Measurements from ENCODE around the gene RBM39. TPM values are rescaled to one million over a fixed set of nuclear protein-coding genes. Genes with fewer than 3 reads are reported as not detected.

RBM39 gene
- total RNA-seq, 2 donors from 2014 or later, result 276 to 332 TPM

DNA sequence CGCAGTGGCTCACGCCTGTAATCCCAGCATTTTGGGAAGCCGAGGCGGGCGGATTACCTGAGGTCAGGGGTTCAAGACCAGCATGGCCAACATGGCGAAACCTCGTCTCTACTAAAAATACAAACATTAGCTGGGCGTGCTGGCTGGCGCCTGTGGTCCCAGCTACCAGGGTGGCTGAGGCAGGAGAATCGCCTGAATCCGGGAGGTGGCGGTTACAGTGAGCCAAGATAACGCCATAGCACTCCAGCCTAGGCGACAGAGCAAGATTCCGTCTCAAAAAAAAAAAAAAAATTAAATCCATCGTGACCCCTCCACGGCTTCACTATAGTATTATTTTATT is 76.1 kb downstream of the RBM39 start:
- peaks cover 21% of the 10 kb centered on the region for H3K4me1 Mint-ChIP-seq

DNA sequence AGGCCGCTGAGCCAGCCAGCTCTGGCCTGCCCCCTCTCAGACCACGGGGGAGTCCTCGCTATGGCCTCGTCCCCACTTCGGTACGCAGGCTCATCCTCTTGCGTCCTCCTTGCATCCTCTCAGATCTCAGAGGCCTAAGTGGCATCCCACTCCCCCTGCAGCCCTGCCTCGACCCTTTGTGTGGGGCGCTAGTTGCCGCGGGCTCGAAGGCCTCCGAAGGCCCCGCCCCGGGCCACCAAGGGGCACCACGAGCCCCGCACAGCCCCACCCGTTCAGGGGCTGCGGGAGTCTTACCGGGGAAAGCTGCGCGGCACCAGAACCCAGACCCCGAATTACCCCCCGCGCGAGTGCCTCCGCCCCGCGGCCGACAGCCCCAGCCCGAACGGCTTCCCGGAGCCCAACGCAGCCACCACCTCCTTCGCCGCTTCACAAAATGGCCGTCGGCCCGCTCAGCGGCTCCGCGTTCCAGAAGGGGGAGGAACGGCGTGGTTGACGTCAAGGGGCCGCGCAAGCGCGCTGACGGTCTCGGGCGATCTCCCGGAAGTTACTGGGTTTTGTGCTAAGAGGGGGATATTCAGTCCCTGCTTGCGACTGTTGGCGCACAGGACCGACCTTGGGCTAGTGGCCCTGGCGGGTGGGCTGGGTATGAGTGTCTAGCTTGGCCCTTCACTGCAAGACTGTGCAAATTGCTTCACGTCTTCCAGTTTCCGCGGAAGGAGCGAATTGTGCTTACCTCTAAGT is 77.4 kb downstream of the RBM39 start, which contains the start of the genes CPNE1 and RBM12:
CPNE1 (minus strand) TSS at position 435 of the 741 bp plus-strand sequence. CDS start 31,977 bp downstream, outside the sequence.
RBM12 (minus strand) TSS at position 435 of the 741 bp plus-strand sequence. CDS start 9,578 bp downstream, outside the sequence.
- peak; percentile 97 for DNase-seq
- Histone ChIP-seq H3K9ac (ENCODE audit: extremely low read depth, low read length, poor library complexity, severe bottlenecking) (peak within 1 kb of the TSS; percentile 98), H3K4me1 (ENCODE audit: control insufficient read depth, insufficient read depth, low read length) (no peaks in the 10 kb centered on the region), H3K36me3 (ENCODE audit: control insufficient read depth, insufficient read depth, low read length) (peaks cover 17% of the 10 kb centered on the region), H3K9me3 (ENCODE audit: control insufficient read depth, low read length) (no peaks in the 10 kb centered on the region), H3K27ac (ENCODE audit: low read depth, low read length) (peak within 1 kb of the TSS; percentile 97), H3K27me3 (ENCODE audit: control insufficient read depth, insufficient read depth, low read length, poor library complexity, severe bottlenecking) (no peaks in the 10 kb centered on the region), H3K4me3 (ENCODE audit: low read length) (peak within 1 kb of the TSS; percentile 95)
- 0 to 1% methylated on average over 31 to 61 of the region's 61 CpGs for WGBS, 2 experiments (ENCODE audit: insufficient coverage in 1 of 2, insufficient read length in 1 of 2)
- Mint-ChIP-seq H3K4me3 (peak within 1 kb of the TSS; percentile 96), H3K9me3 (no peaks in the 10 kb centered on the region), H3K36me3 (ENCODE audit: low read depth) (peaks cover 9% of the 10 kb centered on the region), H3K4me1 (peaks cover 21% of the 10 kb centered on the region), H3K27me3 (ENCODE audit: insufficient read depth) (no peaks in the 10 kb centered on the region), H3K27ac (peak within 1 kb of the TSS; percentile 99)
- TF ChIP-seq, protein P1, sequence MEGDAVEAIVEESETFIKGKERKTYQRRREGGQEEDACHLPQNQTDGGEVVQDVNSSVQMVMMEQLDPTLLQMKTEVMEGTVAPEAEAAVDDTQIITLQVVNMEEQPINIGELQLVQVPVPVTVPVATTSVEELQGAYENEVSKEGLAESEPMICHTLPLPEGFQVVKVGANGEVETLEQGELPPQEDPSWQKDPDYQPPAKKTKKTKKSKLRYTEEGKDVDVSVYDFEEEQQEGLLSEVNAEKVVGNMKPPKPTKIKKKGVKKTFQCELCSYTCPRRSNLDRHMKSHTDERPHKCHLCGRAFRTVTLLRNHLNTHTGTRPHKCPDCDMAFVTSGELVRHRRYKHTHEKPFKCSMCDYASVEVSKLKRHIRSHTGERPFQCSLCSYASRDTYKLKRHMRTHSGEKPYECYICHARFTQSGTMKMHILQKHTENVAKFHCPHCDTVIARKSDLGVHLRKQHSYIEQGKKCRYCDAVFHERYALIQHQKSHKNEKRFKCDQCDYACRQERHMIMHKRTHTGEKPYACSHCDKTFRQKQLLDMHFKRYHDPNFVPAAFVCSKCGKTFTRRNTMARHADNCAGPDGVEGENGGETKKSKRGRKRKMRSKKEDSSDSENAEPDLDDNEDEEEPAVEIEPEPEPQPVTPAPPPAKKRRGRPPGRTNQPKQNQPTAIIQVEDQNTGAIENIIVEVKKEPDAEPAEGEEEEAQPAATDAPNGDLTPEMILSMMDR (conservative IDR thresholded peaks at IDR 0.05), result peak; percentile 24

More for the DNA sequence above, 76.1 kb downstream of the RBM39 start:
- DNase-seq, result no peak
- H3K36me3 Mint-ChIP-seq (ENCODE audit: low read depth), result peaks cover 10% of the 10 kb centered on the region
- H3K9ac ChIP-seq (ENCODE audit: extremely low read depth, low read length, poor library complexity, severe bottlenecking), result no peak overlapping the region
- no peak overlapping the region for H3K4me3 Mint-ChIP-seq
- H3K9me3 ChIP-seq (ENCODE audit: control insufficient read depth, low read length), result no peaks in the 10 kb centered on the region
- WGBS, 2 experiments (ENCODE audit: insufficient coverage in 1 of 2, insufficient read length in 1 of 2), result 96 to 98% methylated on average over 5 to 14 of the region's 17 CpGs
- H3K36me3 ChIP-seq (ENCODE audit: control insufficient read depth, insufficient read depth, low read length), result peaks cover 13% of the 10 kb centered on the region
- no peaks in the 10 kb centered on the region for H3K9me3 Mint-ChIP-seq
- H3K27ac ChIP-seq (ENCODE audit: low read depth, low read length), result no peak overlapping the region
- no peaks in the 10 kb centered on the region for H3K4me1 ChIP-seq (ENCODE audit: control insufficient read depth, insufficient read depth, low read length)
- TF ChIP-seq, protein P1 (conservative IDR thresholded peaks at IDR 0.05), result no peak
- no peaks in the 10 kb centered on the region for H3K27me3 ChIP-seq (ENCODE audit: control insufficient read depth, insufficient read depth, low read length, poor library complexity, severe bottlenecking)
- H3K27ac Mint-ChIP-seq, result no peak overlapping the region
- H3K27me3 Mint-ChIP-seq (ENCODE audit: insufficient read depth), result no peaks in the 10 kb centered on the region
- H3K4me3 ChIP-seq (ENCODE audit: low read length), result no peak overlapping the region

DNA sequence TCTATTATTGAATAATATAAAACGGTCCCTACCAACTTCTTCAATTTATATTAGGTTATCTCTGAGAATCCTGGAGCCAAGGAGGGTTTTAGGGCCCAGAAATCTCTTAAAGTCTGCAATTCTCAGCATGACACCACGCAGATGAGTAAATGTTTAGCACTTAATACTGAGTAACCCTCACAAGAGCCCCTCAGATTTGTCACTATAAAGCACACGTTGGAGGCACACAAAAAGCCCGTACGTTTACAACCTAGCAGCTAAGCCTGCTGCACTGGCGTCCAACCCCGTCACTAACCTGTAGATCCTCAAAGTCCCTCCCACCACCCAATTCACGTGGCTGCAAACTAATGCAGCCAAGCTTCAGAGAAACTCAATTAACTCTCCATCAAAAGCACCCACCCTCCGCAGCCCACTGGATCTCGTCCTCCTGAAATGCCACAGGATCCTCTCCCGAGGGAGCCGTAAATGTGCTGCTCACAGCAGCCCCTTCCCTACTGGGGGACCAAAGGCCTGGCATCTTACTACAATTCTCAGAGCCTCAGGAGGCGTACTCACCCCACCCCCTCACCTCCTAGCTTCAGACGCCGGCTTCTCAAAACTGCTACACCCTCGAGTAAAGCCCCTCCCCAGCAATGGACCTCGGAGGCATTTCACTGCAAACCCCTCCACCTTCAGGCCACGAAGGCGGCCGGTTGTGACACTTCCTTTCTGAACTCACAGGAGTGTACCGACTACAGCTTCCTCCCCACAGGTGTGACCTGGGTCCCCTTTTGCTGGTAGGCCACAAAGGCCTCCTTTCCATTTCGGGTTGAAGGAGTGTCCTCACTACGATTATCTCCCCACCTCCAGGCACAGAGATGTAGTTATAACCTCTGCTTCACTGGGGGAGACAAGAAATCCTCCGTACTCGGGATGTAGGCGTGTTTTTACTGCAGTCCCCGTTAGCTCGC is 78.3 kb downstream of the RBM39 start:
- Mint-ChIP-seq H3K27ac (peak overlapping the region; percentile 99), H3K4me1 (peaks cover 23% of the 10 kb centered on the region), H3K36me3 (ENCODE audit: low read depth) (peaks cover 4% of the 10 kb centered on the region), H3K9me3 (no peaks in the 10 kb centered on the region), H3K27me3 (ENCODE audit: insufficient read depth) (no peaks in the 10 kb centered on the region), H3K4me3 (peak overlapping the region; percentile 96)
- WGBS, 2 experiments (ENCODE audit: insufficient coverage in 1 of 2, insufficient read length in 1 of 2), result 0 to 1% methylated on average over 14 to 28 of the region's 28 CpGs
- Histone ChIP-seq H3K9me3 (ENCODE audit: control insufficient read depth, low read length) (no peaks in the 10 kb centered on the region), H3K27ac (ENCODE audit: low read depth, low read length) (peak overlapping the region; percentile 97), H3K4me1 (ENCODE audit: control insufficient read depth, insufficient read depth, low read length) (no peaks in the 10 kb centered on the region), H3K36me3 (ENCODE audit: control insufficient read depth, insufficient read depth, low read length) (peaks cover 11% of the 10 kb centered on the region), H3K9ac (ENCODE audit: extremely low read depth, low read length, poor library complexity, severe bottlenecking) (peak overlapping the region; percentile 98), H3K27me3 (ENCODE audit: control insufficient read depth, insufficient read depth, low read length, poor library complexity, severe bottlenecking) (no peaks in the 10 kb centered on the region), H3K4me3 (ENCODE audit: low read length) (peak overlapping the region; percentile 95)
- TF ChIP-seq, protein P1 (conservative IDR thresholded peaks at IDR 0.05), result no peak
- DNase-seq, result peak; percentile 79

All from endodermal cell (in vitro differentiated cells).